ENCODE results near the gene FGF14.

GRCh38 chr13:101739382-101740178, 662.3 kb downstream of the FGF14 start:
- TF ChIP-seq CTCF (IDR thresholded peaks at IDR 0.05) (no peak), POLR2A (IDR thresholded peaks at IDR 0.05) (no peak)

Data from Peyer's patch (tissue), 4 donors.